Endothelial cell of umbilical vein (primary cell): ENCODE measurements around the gene GRK5. TPM values are rescaled to one million over a fixed set of nuclear protein-coding genes. Genes with fewer than 3 reads are reported as not detected.

ENCODE experiments used
- BruUV-seq: library from RNA; stranded (reverse); fragments of 400-500 nt; replicated peaks from 2 replicates; lab custom pipeline; 2021; lab: Mats Ljungman, UMichigan
- CTCF ChIA-PET: fragments of 300-600, 350-600 bp; sonication (Branson Sonifier 250); formaldehyde crosslinking; loops from one replicate; lab custom pipeline; 2021; ENCODE audit warnings: antibody characterized with exemption, inconsistent platforms; lab: Charles Lee
- POLR2A ChIA-PET: fragments of 300-600, 350-600 bp; sonication (Branson Sonifier 250); formaldehyde crosslinking; loops from one replicate; lab custom pipeline; 2021; ENCODE audit warnings: antibody characterized with exemption, inconsistent platforms; lab: Charles Lee
- DNase-seq: peaks from one replicate; pipeline ENCODE4 v3.0.0-alpha.2; 2011; ENCODE audit warnings: low read depth, low spot score
- FAIRE-seq: peaks from 2 replicates; lab custom pipeline; 2011; peaks lifted over from hg19 to GRCh38; lab: Jason Lieb, UNC
- H2AFZ ChIP-seq: 2 replicates; pipeline ENCODE4 v1.6.0; 2012; ENCODE audit warnings: low read depth, low read length, control low read depth, inconsistent platforms
- H3K27ac ChIP-seq: 2 replicates; pipeline ENCODE4 v1.5.1; 2011; ENCODE audit warnings: low read depth, mild to moderate bottlenecking, control low read depth, low read length, moderate library complexity; ENCODE audit not compliant: insufficient read depth
- H3K27me3 ChIP-seq, 2 experiments: 2 replicates each; pipeline versions ENCODE4 v1.6.0 to v1.6.1; 2011; ENCODE audit warnings: low read length in 2 of 2, mixed read lengths in 1 of 2; ENCODE audit not compliant: control insufficient read depth in 2 of 2, insufficient read depth in 2 of 2
- H3K36me3 ChIP-seq, 2 experiments: 2 replicates in 1 of 2; 3 replicates in 1 of 2; pipeline ENCODE4 v1.5.1; 2011; ENCODE audit warnings: low read length in 2 of 2, mild to moderate bottlenecking in 1 of 2, moderate library complexity in 1 of 2; ENCODE audit not compliant: control insufficient read depth in 2 of 2, insufficient read depth in 2 of 2; ENCODE audit errors: extremely low read depth in 1 of 2
- H3K4me1 ChIP-seq: 3 replicates; pipeline ENCODE4 v1.5.1; 2011; ENCODE audit warnings: mild to moderate bottlenecking, low read length; ENCODE audit not compliant: control insufficient read depth, insufficient read depth; ENCODE audit errors: extremely low read depth
- H3K4me2 ChIP-seq: 2 replicates; pipeline ENCODE4 v1.6.1; 2011; ENCODE audit warnings: low read length, control low read depth, mixed read lengths; ENCODE audit not compliant: insufficient read depth
- H3K4me3 ChIP-seq, 3 experiments: fragments of 200-600 bp in 1 of 3; sonication (generic), shearing (Covaris generic) in 1 of 3; replicated peaks in 1 of 3; 2 replicates each; pipeline ENCODE4 v1.5.1; 2011 to 2016; ENCODE audit warnings: control low read depth in 3 of 3, low read length in 3 of 3, mild to moderate bottlenecking in 2 of 3, inconsistent platforms in 1 of 3, low read depth in 1 of 3, moderate library complexity in 1 of 3; ENCODE audit not compliant: insufficient read depth in 1 of 3
- H3K79me2 ChIP-seq: 2 replicates; pipeline ENCODE4 v1.6.0; 2012; ENCODE audit warnings: low read length, inconsistent platforms; ENCODE audit not compliant: control insufficient read depth, insufficient read depth
- H3K9ac ChIP-seq: replicated peaks from 2 replicates; pipeline ENCODE3; 2011; ENCODE audit warnings: low read length, control low read depth; ENCODE audit not compliant: insufficient read depth; ENCODE audit errors: extremely low read depth
- H3K9me1 ChIP-seq: replicated peaks from 3 replicates; pipeline ENCODE4 v1.6.0; 2011; ENCODE audit warnings: mild to moderate bottlenecking, low read length; ENCODE audit not compliant: control insufficient read depth, insufficient read depth; ENCODE audit errors: extremely low read depth
- H3K9me3 ChIP-seq: replicated peaks from 2 replicates; pipeline ENCODE4 v1.5.1; 2012; ENCODE audit warnings: low read length, inconsistent platforms; ENCODE audit not compliant: control insufficient read depth, insufficient read depth
- H4K20me1 ChIP-seq: replicated peaks from 2 replicates; pipeline ENCODE3; 2011; ENCODE audit warnings: mild to moderate bottlenecking, low read length; ENCODE audit not compliant: control insufficient read depth, insufficient read depth; ENCODE audit errors: extremely low read depth
- EZH2 ChIP-seq: IDR thresholded peaks from 2 replicates; pipeline ENCODE4 v1.6.1; 2012; ENCODE audit warnings: borderline replicate concordance, low read depth, mild to moderate bottlenecking, moderate library complexity, low read length, inconsistent platforms; ENCODE audit not compliant: severe bottlenecking
- FOS ChIP-seq: IDR thresholded peaks from 2 replicates; pipeline ENCODE4 v1.6.1; 2011; ENCODE audit warnings: mild to moderate bottlenecking, low read length, moderate library complexity, borderline replicate concordance; ENCODE audit not compliant: insufficient read depth
- GATA2 ChIP-seq: IDR thresholded peaks from 2 replicates; pipeline ENCODE4 v1.7.0; 2011; ENCODE audit warnings: low read depth, mild to moderate bottlenecking, moderate library complexity, mixed read lengths, low read length; ENCODE audit not compliant: insufficient read length, insufficient read depth
- JUN ChIP-seq: IDR thresholded peaks from 2 replicates; pipeline ENCODE4 v1.6.1; 2011; ENCODE audit warnings: borderline replicate concordance, low read depth; ENCODE audit not compliant: insufficient read length, insufficient read depth
- MYC ChIP-seq: IDR thresholded peaks from one replicate; pipeline ENCODE4 v1.6.1; 2011; ENCODE audit warnings: mild to moderate bottlenecking, low read depth, low read length
- POLR2A ChIP-seq: IDR thresholded peaks from 2 replicates; pipeline ENCODE4 v1.6.1; 2012; ENCODE audit warnings: low read depth, mild to moderate bottlenecking, control low read depth, low read length
- POLR2AphosphoS5 ChIP-seq: IDR thresholded peaks from 2 replicates; pipeline ENCODE4 v1.6.1; 2012; ENCODE audit warnings: low read depth, mild to moderate bottlenecking, control low read depth, low read length, moderate library complexity; ENCODE audit not compliant: insufficient read depth
- dilution Hi-C: fragments of 300-500 bp; cut with MboI; formaldehyde crosslinking; loops from one replicate; pipeline ENCODE4 v1.15.0; 2019; ENCODE audit warnings: low sequenced_read_pairs; ENCODE audit not compliant: extremely low pct_ligation_motif_present
- intact Hi-C: fragments of 100-400 bp; cut with micrococcal nuclease; formaldehyde crosslinking; loops from one replicate; pipeline ENCODE4 v1.10.0; 2022
- polyA plus RNA-seq, 4 experiments: library from polyadenylated mRNA; depleted of rRNA in 3 of 4; stranded (reverse) in 3 of 4; unstranded in 1 of 4; fragments of >200 nt; gene quantifications; 2 replicates each; pipeline versions ENCODE4 v1.2.1 to v1.2.3, GENCODE V29; 2011 to 2012; ENCODE audit warnings: missing spikeins in 1 of 4
- total RNA-seq: library from RNA; stranded (reverse); gene quantifications from 2 replicates; pipeline ENCODE4 v1.2.3, GENCODE V29; 2021
- TF ChIP-seq, protein P1 (sequence below), 2 donors: IDR thresholded peaks; 1 replicate in 1 of 2; 2 replicates in 1 of 2; pipeline ENCODE4 v1.5.1; 2011; ENCODE audit warnings: low read length in 2 of 2, mild to moderate bottlenecking in 2 of 2, moderate library complexity in 2 of 2, control low read depth in 1 of 2, inconsistent platforms in 1 of 2, low read depth in 1 of 2; ENCODE audit not compliant: insufficient read depth in 1 of 2; ENCODE audit errors: extremely low read depth in 1 of 2
- TF ChIP-seq, protein P2 (sequence below): IDR thresholded peaks from 2 replicates; pipeline ENCODE4 v1.6.1; 2011; ENCODE audit not compliant: insufficient read depth, insufficient read length

The GRK5 gene
- total and polyA plus RNA-seq, 2 donors (not counting 3 experiments of a cell fraction or from before 2014, with no cell fraction given): 13.1 to 29.5 TPM

DNA sequence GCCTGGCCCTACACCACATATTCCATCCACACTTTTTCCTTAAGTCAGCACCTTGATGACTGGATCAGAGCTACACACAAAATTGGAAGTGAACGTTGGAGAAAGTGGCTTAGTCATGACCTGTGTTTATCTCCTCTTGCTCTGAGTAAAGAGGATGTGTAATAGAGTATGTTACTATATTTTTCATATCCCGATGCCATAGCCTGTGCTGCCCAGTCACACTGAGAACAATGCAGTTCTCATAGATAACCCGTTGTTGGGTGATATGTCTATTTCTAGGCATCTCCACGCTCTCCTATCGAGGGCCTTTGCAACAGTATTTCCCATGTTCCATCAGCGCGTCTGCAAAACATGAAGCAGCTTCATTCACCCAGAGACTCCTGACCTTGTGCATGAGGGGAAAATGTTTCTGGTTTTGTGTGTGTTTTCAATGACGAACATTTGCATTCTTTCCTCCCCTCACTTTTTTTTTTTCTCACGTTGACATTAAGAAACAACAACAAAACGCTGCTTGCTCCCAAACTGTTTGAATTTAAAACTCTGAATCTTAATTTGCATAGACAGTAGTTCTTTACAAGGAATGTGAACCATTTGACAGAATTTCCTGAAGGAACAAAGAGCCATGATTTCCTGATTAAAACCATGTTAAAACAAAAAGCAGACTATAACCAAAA lies 43.4 kb downstream of the GRK5 start:
- peak overlapping the region; percentile 54 for H3K4me2 ChIP-seq
- TF ChIP-seq POLR2AphosphoS5 (no peak), EZH2 (no peak), JUN (peak; percentile 36), GATA2 (peak; percentile 59), FOS (peak; percentile 67), POLR2A (no peak), MYC (no peak)
- TF ChIP-seq, protein P1, sequence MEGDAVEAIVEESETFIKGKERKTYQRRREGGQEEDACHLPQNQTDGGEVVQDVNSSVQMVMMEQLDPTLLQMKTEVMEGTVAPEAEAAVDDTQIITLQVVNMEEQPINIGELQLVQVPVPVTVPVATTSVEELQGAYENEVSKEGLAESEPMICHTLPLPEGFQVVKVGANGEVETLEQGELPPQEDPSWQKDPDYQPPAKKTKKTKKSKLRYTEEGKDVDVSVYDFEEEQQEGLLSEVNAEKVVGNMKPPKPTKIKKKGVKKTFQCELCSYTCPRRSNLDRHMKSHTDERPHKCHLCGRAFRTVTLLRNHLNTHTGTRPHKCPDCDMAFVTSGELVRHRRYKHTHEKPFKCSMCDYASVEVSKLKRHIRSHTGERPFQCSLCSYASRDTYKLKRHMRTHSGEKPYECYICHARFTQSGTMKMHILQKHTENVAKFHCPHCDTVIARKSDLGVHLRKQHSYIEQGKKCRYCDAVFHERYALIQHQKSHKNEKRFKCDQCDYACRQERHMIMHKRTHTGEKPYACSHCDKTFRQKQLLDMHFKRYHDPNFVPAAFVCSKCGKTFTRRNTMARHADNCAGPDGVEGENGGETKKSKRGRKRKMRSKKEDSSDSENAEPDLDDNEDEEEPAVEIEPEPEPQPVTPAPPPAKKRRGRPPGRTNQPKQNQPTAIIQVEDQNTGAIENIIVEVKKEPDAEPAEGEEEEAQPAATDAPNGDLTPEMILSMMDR (IDR thresholded peaks at IDR 0.05; ENCODE audit: extremely low read depth in 1 of 2, insufficient read depth in 1 of 2, low read depth in 1 of 2, low read length in 2 of 2): no peak
- TF ChIP-seq, protein P2, sequence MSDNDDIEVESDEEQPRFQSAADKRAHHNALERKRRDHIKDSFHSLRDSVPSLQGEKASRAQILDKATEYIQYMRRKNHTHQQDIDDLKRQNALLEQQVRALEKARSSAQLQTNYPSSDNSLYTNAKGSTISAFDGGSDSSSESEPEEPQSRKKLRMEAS: no peak
- DNase-seq: peak; percentile 90
- peaks cover 61% of the 10 kb centered on the region for H3K4me1 ChIP-seq
- intact Hi-C loops: loop anchor here (1.0 to 5.0 kb wide), 3 partner anchors 21 to 162 kb away; no protein-coding TSS in a partner anchor
- peak overlapping the region in 1 of 3 experiments; percentile 4 for H3K4me3 ChIP-seq
- ChIA-PET POLR2A (interaction anchor here (1.7 kb wide), 1 partner anchor 20 kb away, joined by 6 read pairs; no protein-coding TSS in a partner anchor), CTCF (interaction anchor here (0.8 to 2.6 kb wide), 10 partner anchors 17 to 239 kb away, joined by 3 to 24 read pairs (median 6); partner anchors contain the start of gene GRK5)
- BruUV-seq: no TSS peak
- H3K36me3 ChIP-seq: no peaks in the 10 kb centered on the region
- dilution Hi-C loops: no loop called here
- no peaks in the 10 kb centered on the region for H3K9me3 ChIP-seq
- peak; percentile 90 for FAIRE-seq
- H3K27me3 ChIP-seq: no peaks in the 10 kb centered on the region
- H2AFZ ChIP-seq: peak overlapping the region; percentile 29
- peak overlapping the region; percentile 94 for H3K27ac ChIP-seq
- no peaks in the 10 kb centered on the region for H3K9me1 ChIP-seq
- peak overlapping the region; percentile 77 for H3K9ac ChIP-seq
- H3K79me2 ChIP-seq: peaks cover 3% of the 10 kb centered on the region
- H4K20me1 ChIP-seq: no peaks in the 10 kb centered on the region
